Liver (tissue), 9 donors: Measurements from ENCODE around the gene CIITA. TPM values are rescaled to one million over a fixed set of nuclear protein-coding genes. Genes with fewer than 3 reads are reported as not detected.

Experiments
- DNase-seq: peaks from one replicate; pipeline ENCODE4 v3.0.0-alpha.2; 2017; ENCODE audit warnings: low spot score
- H3K27ac ChIP-seq, 2 donors: one replicate each; pipeline ENCODE4 v1.7.0; 2013; ENCODE audit warnings: inconsistent platforms in 2 of 2, low read length in 2 of 2, control low read depth in 1 of 2, low read depth in 1 of 2, mild to moderate bottlenecking in 1 of 2
- H3K27me3 ChIP-seq, 4 donors: one replicate each; pipeline versions ENCODE4 v1.6.1 to v1.7.0; 2013; ENCODE audit warnings: low read length in 3 of 4, inconsistent platforms in 1 of 4, mild to moderate bottlenecking in 1 of 4, moderate library complexity in 1 of 4; ENCODE audit not compliant: control insufficient read depth in 4 of 4, insufficient read depth in 4 of 4
- H3K36me3 ChIP-seq, 4 donors: one replicate each; pipeline versions ENCODE4 v1.6.1 to v1.7.0; 2013; ENCODE audit warnings: low read length in 3 of 4, mild to moderate bottlenecking in 3 of 4, low read depth in 1 of 4, moderate library complexity in 1 of 4; ENCODE audit not compliant: control insufficient read depth in 4 of 4, insufficient read depth in 3 of 4
- H3K4me1 ChIP-seq, 4 donors: one replicate each; pipeline versions ENCODE4 v1.6.1 to v1.7.0; 2013; ENCODE audit warnings: low read length in 3 of 4, mild to moderate bottlenecking in 3 of 4, moderate library complexity in 1 of 4; ENCODE audit not compliant: control insufficient read depth in 4 of 4, insufficient read depth in 4 of 4
- H3K4me3 ChIP-seq, 3 donors: one replicate each; pipeline versions ENCODE4 v1.6.1 to v1.7.0; 2013; ENCODE audit warnings: low read length in 3 of 3, control low read depth in 1 of 3, low read depth in 1 of 3, mild to moderate bottlenecking in 1 of 3
- H3K9ac ChIP-seq, 2 donors: one replicate each; pipeline ENCODE4 v1.7.0; 2013; ENCODE audit warnings: low read length in 2 of 2, mild to moderate bottlenecking in 2 of 2, moderate library complexity in 2 of 2, control low read depth in 1 of 2, low read depth in 1 of 2
- H3K9me3 ChIP-seq, 4 donors: one replicate each; pipeline versions ENCODE4 v1.6.1 to v1.7.0; 2013; ENCODE audit warnings: low read length in 3 of 4; ENCODE audit not compliant: control insufficient read depth in 4 of 4
- EGR1 ChIP-seq, 2 donors: IDR thresholded peaks; 2 replicates each; pipeline ENCODE4 v1.6.1; 2016 to 2018; ENCODE audit warnings: antibody characterized with exemption in 2 of 2, low read depth in 2 of 2
- FOXA1 ChIP-seq: IDR thresholded peaks from 2 replicates; pipeline ENCODE4 v1.6.1; 2016; ENCODE audit warnings: antibody characterized with exemption
- FOXA2 ChIP-seq: IDR thresholded peaks from 2 replicates; pipeline ENCODE4 v1.6.1; 2016; ENCODE audit warnings: antibody characterized with exemption
- GABPA ChIP-seq, 2 donors: IDR thresholded peaks in 1 of 2; conservative IDR thresholded peaks in 1 of 2; 2 replicates each; pipeline ENCODE4 v1.6.1; 2016; ENCODE audit warnings: antibody characterized with exemption in 2 of 2, mild to moderate bottlenecking in 1 of 2, moderate library complexity in 1 of 2
- HNF4A ChIP-seq, 2 donors: conservative IDR thresholded peaks; 2 replicates each; pipeline ENCODE4 v1.6.1; 2016; ENCODE audit warnings: antibody characterized with exemption in 2 of 2, mild to moderate bottlenecking in 2 of 2
- JUND ChIP-seq, 2 donors: IDR thresholded peaks; 2 replicates each; pipeline ENCODE4 v1.6.1; 2016; ENCODE audit warnings: antibody characterized with exemption in 2 of 2
- NR2F2 ChIP-seq: IDR thresholded peaks from 2 replicates; pipeline ENCODE4 v1.6.1; 2016; ENCODE audit warnings: antibody characterized with exemption
- RAD21 ChIP-seq, 2 donors: IDR thresholded peaks; 2 replicates each; pipeline ENCODE4 v1.6.1; 2016; ENCODE audit warnings: antibody characterized with exemption in 2 of 2, mild to moderate bottlenecking in 2 of 2
- RXRA ChIP-seq, 2 donors: IDR thresholded peaks; 2 replicates each; pipeline ENCODE4 v1.6.1; 2017 to 2018; ENCODE audit warnings: antibody characterized with exemption in 2 of 2, mild to moderate bottlenecking in 1 of 2
- SP1 ChIP-seq: IDR thresholded peaks from 2 replicates; pipeline ENCODE4 v1.6.1; 2018; ENCODE audit warnings: antibody characterized with exemption, mild to moderate bottlenecking
- YY1 ChIP-seq: IDR thresholded peaks from 2 replicates; pipeline ENCODE4 v1.6.1; 2016; ENCODE audit warnings: antibody characterized with exemption, mild to moderate bottlenecking
- WGBS: extraction: QIAGEN DNeasy Blood & Tissue Kit; methylation state at CpG from one replicate; pipeline ENCODE4 v1.1.7; 2013; 5-methylcytosine and 5-hydroxymethylcytosine counted together
- polyA plus RNA-seq, 2 donors: library from polyadenylated mRNA; stranded (reverse) in 1 of 2; unstranded in 1 of 2; fragments of 200-250 nt in 1 of 2; fragments of >200 nt in 1 of 2; fragmentation: Nextera tagmentation in 1 of 2; extraction: Ambion mirVana in 1 of 2; gene quantifications; one replicate each; pipeline versions ENCODE4 v1.2.1 to v1.2.3, GENCODE V29; 2013 to 2015
- total RNA-seq, 2 donors: library from RNA; depleted of rRNA; stranded (reverse); fragments of >200 nt; gene quantifications; one replicate each; pipeline ENCODE4 v1.2.3, GENCODE V29; 2014
- TF ChIP-seq, protein P1 (sequence below): IDR thresholded peaks from 2 replicates; pipeline ENCODE4 v1.6.1; 2016; ENCODE audit warnings: antibody characterized with exemption
- TF ChIP-seq, protein P2 (sequence below): IDR thresholded peaks from 2 replicates; pipeline ENCODE4 v1.6.1; 2016; ENCODE audit warnings: antibody characterized with exemption, mild to moderate bottlenecking
- TF ChIP-seq, protein P3 (sequence below): fragments of 150-350 bp; IDR thresholded peaks from 2 replicates; pipeline ENCODE4 v1.5.1; 2017; ENCODE audit warnings: improper control_type of control experiment, low read depth, low read length; ENCODE audit not compliant: missing input control
- TF ChIP-seq, protein P4 (sequence below): IDR thresholded peaks from 2 replicates; pipeline ENCODE4 v1.6.1; 2016; ENCODE audit warnings: antibody characterized with exemption
- TF ChIP-seq, protein P5 (sequence below): IDR thresholded peaks from 2 replicates; pipeline ENCODE4 v1.6.1; 2016; ENCODE audit warnings: antibody characterized with exemption
- donor health status: healthy.
- donor health status: healthy.
- donor health status: healthy.
- donor health status: healthy.
- donor health status: healthy.

The CIITA gene
- total and polyA plus RNA-seq, 4 donors, result 1.6 to 4.2 (median 2.2) TPM

DNA sequence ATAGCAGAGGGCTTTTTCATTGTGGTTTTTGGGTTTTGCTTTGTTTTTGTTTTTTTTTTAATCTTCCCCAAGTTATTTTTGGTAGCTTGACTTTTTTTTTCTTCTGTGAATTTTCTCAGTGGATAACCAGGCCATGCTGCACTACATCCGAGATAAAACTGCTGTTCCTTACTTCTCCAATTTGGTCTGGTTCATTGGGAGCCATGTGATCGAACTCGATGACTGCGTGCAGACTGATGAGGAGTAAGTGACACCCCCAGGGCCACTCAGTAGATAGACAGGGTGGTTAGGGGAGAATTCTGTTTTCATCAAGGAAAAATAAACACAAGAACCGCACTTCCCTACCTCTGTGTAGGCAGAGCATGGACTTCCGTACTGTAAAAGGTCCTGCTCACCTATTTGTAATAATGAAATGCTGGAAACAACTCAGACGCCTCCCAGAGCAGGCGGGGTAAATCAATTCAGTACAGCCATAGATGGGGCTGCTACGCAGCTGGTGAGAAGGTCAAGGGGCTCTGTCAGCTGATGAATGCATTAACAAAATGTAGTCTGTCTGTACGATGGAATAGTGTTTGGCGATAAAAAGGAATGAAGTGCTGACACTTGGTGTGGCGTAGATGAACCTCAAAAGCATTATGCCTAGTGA lies 95.9 kb downstream of the CIITA start:
- Histone ChIP-seq H3K27me3 (no peaks in the 10 kb centered on the region), H3K27ac (no peak overlapping the region), H3K4me3 (no peak overlapping the region), H3K9ac (no peak overlapping the region), H3K4me1 (peaks cover 0 to 4% (median 1%) of the 10 kb centered on the region in 4 donors), H3K9me3 (no peaks in the 10 kb centered on the region), H3K36me3 (peaks cover 8 to 17% (median 11%) of the 10 kb centered on the region in 4 donors)
- DNase-seq, result no peak
- 91% methylated on average over 12 of the region's 12 CpGs for WGBS
- TF ChIP-seq EGR1 (IDR thresholded peaks at IDR 0.05; ENCODE audit: low read depth in 2 of 2) (no peak), NR2F2 (no peak), YY1 (no peak), RXRA (IDR thresholded peaks at IDR 0.05) (no peak), HNF4A (conservative IDR thresholded peaks at IDR 0.05) (no peak), FOXA1 (no peak), GABPA (IDR thresholded peaks at IDR 0.05 in 1 of 2, conservative IDR thresholded peaks at IDR 0.05 in 1 of 2) (no peak), SP1 (no peak), RAD21 (IDR thresholded peaks at IDR 0.05) (no peak), FOXA2 (no peak), JUND (IDR thresholded peaks at IDR 0.05) (no peak)
- TF ChIP-seq, protein P1, sequence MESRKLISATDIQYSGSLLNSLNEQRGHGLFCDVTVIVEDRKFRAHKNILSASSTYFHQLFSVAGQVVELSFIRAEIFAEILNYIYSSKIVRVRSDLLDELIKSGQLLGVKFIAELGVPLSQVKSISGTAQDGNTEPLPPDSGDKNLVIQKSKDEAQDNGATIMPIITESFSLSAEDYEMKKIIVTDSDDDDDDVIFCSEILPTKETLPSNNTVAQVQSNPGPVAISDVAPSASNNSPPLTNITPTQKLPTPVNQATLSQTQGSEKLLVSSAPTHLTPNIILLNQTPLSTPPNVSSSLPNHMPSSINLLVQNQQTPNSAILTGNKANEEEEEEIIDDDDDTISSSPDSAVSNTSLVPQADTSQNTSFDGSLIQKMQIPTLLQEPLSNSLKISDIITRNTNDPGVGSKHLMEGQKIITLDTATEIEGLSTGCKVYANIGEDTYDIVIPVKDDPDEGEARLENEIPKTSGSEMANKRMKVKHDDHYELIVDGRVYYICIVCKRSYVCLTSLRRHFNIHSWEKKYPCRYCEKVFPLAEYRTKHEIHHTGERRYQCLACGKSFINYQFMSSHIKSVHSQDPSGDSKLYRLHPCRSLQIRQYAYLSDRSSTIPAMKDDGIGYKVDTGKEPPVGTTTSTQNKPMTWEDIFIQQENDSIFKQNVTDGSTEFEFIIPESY, result no peak
- TF ChIP-seq, protein P2, sequence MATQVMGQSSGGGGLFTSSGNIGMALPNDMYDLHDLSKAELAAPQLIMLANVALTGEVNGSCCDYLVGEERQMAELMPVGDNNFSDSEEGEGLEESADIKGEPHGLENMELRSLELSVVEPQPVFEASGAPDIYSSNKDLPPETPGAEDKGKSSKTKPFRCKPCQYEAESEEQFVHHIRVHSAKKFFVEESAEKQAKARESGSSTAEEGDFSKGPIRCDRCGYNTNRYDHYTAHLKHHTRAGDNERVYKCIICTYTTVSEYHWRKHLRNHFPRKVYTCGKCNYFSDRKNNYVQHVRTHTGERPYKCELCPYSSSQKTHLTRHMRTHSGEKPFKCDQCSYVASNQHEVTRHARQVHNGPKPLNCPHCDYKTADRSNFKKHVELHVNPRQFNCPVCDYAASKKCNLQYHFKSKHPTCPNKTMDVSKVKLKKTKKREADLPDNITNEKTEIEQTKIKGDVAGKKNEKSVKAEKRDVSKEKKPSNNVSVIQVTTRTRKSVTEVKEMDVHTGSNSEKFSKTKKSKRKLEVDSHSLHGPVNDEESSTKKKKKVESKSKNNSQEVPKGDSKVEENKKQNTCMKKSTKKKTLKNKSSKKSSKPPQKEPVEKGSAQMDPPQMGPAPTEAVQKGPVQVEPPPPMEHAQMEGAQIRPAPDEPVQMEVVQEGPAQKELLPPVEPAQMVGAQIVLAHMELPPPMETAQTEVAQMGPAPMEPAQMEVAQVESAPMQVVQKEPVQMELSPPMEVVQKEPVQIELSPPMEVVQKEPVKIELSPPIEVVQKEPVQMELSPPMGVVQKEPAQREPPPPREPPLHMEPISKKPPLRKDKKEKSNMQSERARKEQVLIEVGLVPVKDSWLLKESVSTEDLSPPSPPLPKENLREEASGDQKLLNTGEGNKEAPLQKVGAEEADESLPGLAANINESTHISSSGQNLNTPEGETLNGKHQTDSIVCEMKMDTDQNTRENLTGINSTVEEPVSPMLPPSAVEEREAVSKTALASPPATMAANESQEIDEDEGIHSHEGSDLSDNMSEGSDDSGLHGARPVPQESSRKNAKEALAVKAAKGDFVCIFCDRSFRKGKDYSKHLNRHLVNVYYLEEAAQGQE, result no peak
- TF ChIP-seq, protein P3, sequence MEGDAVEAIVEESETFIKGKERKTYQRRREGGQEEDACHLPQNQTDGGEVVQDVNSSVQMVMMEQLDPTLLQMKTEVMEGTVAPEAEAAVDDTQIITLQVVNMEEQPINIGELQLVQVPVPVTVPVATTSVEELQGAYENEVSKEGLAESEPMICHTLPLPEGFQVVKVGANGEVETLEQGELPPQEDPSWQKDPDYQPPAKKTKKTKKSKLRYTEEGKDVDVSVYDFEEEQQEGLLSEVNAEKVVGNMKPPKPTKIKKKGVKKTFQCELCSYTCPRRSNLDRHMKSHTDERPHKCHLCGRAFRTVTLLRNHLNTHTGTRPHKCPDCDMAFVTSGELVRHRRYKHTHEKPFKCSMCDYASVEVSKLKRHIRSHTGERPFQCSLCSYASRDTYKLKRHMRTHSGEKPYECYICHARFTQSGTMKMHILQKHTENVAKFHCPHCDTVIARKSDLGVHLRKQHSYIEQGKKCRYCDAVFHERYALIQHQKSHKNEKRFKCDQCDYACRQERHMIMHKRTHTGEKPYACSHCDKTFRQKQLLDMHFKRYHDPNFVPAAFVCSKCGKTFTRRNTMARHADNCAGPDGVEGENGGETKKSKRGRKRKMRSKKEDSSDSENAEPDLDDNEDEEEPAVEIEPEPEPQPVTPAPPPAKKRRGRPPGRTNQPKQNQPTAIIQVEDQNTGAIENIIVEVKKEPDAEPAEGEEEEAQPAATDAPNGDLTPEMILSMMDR, result no peak
- TF ChIP-seq, protein P4, sequence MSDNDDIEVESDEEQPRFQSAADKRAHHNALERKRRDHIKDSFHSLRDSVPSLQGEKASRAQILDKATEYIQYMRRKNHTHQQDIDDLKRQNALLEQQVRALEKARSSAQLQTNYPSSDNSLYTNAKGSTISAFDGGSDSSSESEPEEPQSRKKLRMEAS, result no peak
- TF ChIP-seq, protein P5, sequence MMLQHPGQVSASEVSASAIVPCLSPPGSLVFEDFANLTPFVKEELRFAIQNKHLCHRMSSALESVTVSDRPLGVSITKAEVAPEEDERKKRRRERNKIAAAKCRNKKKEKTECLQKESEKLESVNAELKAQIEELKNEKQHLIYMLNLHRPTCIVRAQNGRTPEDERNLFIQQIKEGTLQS, result no peak
